ENCODE results near the gene RTP2.
"Not testable (repeated sequence)": the region's sequence is repeated elsewhere in the genome, so short reads cannot be mapped to it uniquely, and the experiment has no call there.

The RTP2 gene

DNA sequence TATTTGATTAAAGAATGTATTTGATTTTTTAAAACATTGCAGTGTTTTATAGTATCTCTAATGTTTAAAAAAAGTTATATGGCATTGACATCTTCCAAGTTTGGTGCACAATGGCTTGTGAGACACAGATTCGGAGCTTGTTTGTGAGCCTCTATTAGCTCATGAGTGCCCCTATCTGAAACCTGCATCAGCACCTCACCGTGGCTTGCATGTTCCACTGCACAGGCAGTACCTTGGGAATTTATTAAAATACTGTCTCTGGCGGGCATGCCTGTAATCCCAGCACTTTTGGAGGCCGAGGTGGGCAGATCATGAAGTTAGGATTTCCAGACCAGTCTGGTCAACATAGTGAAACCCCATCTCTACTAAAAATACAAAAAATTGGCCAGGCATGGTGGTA lies 6.8 kb upstream of the RTP2 start:
- no peak for DNase-seq

DNA sequence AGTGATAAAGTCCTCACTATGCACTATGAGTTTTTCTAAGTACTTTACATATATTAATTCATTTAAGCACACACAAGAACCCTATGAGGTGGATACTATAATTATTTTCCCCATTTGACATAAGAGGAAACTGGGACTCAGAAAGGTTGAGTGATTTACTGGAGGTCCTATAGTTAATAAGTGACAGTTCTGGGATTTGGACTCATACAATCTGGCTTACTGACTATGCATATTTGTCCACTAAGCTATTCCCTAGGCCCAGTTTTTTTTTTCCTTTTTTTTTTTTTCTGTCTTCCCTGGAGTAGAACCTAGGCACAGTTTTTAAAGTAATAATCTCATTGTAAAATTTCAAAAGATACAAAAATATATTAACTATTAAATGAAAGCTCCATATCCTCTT lies 6.3 kb upstream of the RTP2 start:
- DNase-seq = no peak

DNA sequence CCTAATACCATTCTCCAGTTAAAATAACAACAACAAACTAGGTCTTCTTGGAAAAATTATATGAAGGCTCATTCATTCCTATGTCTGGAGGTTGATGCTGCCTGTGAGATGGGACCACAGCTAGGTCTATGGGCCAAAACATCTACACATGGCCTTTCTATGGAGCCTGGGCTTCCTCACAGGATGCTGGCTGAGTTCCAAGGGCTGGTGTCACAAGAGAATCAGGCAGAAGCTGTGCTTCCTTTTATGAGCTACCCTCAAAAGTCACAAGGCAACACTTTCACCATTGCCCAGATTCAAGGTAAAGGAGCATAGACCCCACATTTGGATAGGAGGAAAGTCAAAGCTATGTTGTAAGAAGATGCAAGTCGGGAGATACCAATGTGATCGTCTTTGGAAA lies 4.6 kb upstream of the RTP2 start:
- no peak for DNase-seq

DNA sequence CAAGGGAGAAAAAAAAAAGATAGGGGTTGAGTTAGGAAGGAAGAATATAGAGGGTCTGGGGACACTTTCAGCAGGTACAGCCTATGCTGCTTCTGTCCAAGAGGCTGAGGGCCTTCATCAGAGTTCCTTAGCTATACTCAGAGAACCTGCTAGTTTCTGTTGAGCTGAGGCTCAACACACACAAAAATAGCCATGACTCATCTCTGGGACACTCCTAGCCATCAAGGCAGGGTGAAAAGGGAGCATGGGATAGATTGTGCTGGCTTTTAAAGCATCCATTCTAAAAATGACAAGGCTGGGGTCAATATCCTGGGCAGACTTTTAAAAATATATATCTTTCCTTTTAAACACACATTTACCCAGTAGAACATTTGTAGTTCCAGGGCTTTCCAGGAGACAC lies 2.8 kb upstream of the RTP2 start:
- DNase-seq = no peak

DNA sequence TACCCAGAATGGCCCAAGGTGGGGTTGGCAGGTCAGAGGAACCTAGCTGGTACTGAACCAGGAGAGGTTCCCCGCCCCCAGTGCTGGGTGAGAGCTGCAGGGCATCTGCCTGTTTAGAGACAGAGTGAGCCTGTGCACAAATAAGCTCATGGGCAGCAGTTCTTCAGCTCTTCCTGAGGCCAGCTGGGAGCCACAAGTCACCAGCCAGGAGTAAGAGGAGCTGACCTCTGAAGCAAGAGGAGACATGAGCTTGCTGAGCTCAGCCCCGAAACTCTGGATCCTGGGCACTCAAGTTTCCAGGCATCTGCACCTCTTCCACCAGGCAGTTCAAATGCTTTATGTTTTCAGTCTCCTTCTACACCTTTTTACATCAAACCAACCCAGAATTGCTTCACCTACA lies 2.1 kb downstream of the RTP2 start:
- no peak for DNase-seq

DNA sequence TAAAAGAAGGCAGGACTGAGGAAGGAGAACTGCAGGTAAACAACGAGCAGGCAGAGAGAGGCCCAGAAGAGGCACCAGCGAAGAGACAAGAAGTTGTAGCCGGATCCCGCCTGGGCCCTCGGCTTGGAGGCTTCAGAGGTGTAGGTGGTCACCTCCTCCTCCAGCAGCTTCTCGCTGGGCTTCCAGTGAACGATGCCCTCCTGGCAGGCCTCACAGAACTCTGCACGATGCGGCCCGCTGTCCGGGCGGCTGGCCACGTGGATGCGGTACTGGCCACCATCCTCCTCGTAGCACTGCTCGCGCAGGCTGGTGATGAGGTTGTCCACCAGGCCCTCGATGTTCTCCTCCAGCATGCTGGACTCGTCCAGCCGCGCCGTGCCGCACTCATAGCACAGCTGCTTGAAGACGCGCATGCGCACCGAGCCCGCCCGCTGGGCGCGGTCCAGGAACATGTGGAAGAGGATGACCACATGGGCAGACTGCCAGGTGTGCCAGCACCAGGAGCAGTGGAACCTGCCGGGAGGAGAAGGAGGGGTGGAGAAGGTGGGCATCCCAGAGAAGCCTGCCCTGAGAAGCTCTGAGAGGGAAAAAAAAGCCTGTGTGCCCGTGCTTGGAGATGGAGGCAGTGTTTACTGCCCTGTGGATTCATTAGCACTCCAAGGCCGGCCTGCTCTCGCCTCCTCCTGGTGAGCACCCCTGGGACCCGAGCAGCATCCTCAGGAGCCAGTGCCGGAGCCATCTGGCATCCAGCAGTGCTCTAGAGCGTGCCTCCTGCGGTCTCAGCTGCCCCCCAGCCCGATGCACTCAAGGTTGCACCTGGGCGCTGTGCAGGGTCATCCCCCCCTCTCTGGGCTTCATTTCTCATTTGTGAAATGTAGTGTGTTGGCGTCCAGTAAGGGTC lies 3.6 kb downstream of the RTP2 start:
- DNase-seq = no peak

DNA sequence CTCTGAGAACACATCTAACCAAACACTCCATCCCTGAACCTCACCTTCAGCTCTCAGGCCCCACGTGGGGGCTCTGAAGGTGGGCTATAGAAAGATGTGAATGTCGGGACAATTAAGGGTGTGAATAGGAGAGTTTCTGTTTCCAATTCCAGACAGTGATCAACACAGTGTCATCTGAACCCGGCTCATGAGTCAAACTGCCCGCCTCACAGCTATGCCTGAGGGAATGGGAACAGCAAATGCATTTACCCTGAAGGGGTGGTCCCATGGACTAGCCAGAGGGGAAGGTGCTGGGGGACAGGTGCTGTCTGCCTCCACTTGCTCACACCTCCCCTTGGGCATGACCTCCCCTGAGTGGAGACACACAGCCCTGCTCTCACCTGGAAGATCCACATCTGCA lies 6.3 kb downstream of the RTP2 start:
- no peak for DNase-seq

DNA sequence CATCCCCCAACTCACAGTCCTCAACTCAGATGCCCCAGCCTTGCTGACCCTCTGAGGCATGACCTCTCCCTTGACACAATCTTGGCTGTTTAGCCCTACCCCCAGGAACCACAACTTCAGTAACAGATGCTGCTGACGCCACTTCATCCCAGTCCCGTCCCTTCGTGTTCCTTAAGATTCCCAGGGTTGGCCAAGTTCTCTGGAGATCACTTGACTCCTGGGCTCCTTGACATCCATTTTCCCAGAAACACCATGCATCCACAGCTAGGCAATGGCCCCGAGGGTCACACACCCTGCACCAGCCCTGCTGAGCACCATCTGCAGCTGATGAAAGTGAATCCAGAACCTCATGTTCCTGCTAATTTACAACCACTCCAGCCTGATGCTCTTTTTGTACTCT lies 6.9 kb downstream of the RTP2 start:
- no peak for DNase-seq

DNA sequence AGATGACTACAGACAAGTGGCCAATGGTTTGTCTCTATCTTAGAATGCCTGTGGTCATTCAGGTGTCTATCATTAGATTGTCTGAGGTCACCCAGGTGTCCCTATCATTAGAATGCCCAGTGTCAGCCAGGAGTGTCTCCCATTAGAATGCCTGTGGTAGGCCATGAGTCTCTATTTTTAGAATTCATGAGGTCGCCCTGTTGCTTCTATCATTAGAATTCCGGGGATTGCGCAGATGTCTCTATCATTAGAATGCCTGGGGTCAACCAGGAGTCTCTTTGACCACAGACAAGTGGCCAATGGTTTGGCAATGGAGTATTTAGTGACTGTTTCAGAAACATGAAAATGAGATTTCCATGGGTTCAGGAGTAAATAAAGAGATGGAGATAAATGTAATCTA lies 7.6 kb downstream of the RTP2 start:
- DNase-seq = no peak

DNA sequence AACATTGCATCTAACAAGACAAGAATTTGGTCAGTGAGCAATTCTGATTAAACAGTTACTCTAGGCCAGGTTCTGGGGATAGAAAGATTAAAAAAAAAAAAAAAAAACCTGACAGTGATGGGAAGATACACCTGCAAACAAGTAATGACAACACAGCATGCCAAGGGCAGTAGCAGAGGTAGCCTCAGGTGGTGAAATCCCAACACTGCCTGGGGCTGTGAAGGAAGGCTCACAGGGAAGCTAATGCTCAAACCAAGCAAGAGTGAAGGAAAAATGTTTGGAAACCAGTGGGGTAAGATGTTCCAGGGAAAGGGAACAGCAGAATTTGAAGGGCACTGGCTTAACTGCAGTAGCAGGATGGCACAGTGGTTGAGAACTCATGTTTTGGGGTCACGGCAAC lies 8.9 kb downstream of the RTP2 start:
- no peak for DNase-seq

DNA sequence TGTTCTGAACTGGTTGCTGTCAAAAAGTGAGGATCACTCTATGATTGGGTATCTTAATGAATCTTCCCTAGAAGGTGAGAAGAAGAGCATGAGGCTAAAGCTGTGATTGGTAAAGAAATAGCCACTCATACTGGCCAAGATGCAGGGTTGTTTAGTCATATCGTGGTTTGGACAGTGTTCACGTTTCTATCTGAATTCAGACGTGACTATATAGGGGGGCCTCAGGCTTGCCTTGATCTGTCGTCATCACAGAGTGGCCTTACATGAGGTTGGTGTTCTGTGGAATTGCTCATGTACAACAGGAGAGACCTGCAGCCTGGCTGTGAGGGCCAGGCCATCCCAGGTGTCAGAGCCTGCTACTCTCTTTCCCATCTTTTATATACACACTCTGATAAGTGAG lies 12.4 kb downstream of the RTP2 start:
- peak; percentile 41 for DNase-seq

DNA sequence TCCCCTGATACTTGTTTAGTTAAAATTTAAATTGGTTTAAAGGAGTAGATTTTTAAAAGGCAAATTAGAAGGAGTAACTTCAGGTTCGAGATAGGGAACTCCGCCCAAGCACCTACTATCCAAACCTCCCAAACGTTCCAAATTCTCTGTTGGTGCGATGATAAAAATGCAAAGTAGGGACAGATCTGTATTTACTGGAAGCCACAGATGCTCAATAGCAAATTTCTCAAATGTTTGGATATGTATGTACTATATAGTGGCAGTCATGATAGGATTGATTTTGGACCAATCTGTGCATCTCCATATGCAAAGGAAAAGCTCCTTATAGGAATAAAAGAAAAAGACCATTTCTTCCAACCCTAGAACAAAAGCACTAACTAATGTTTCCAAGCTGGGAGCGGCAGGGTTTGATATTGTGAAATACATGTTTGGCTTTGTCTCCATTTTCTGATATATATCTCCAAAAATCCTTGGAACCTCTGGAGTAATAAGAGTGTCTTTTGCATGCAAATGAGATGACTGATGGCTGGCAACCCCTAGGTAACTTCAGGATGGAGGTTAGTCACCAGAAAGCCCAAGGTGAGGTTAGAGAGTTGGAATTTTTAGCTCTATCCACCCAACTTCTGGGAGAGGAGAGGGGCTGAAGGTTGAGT lies 15.6 kb downstream of the RTP2 start:
- no peak for DNase-seq

DNA sequence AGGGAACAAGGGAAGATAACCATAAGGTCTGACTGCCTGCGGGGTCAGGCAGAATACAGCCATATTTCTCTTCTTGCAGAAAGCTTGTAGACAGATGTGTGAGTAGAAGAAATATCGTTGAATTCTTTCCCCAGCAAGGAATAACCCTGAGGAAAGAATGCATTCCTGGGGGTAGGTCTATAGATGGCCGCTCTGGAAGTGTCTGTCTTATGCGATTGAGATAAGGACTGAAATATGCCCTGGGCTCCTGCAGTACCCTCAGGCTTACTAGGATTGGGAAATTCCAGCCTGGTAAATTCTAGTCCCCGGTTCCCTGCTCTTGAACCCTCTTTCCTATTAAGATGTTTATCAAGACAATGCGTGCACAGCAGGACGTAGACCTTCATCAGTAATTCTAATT lies 16.4 kb downstream of the RTP2 start:
- no peak for DNase-seq

DNA sequence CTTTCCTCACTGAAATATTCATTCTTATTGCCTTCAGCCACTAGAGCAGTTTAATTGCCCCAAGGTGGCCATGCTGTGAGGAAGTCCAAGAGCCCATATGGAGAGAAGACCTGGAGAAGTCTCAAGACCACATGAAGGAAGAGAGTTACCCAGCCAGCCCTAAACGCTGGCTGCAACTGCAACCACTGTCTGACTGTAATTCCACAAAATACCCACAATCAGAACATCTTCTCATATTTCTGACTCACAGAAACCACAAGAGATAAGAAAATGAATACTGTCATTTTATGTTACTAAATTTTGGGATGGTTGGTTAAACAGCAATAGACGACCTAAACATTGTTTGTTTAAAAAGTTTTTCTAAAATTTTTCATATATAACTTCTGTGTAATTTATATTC lies 17.5 kb downstream of the RTP2 start:
- DNase-seq = no peak

DNA sequence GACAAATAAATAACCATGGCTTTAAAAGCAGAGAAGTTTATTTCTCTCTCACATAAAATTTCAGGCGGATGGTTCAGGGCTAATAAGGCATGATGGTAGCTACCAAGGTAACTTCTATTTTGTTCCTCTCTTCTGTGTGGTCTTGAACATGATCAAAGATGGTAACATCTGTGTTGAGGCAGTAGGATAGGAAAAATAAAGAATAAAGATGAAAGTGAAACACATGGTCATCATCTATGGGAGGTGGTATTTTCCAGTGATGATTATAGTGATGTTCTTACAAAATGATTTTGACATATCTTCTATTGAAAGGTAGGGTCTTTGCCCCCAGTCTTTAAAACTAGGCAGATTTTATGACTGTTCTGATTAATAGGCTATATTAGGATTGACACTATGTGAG lies 17.9 kb downstream of the RTP2 start:
- no peak for DNase-seq

DNA sequence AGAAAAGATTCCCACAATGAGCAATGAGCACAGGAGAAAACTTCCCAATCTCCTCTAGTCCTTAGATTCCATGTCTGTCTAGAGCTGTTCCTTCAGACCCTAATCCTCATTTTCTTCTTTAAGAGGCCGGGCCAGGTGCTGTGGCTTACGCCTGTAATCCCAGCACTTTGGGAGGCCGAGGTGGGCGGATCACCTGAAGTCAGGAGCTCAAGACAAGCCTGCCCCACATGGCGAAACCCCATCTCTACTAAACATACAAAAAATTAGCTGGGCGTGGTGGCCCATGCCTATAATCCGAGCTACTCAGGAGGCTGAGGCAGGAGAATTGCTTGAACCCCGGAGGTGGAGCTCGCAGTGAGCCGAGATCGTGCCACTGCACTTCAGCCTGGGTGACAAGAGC lies 20.6 kb downstream of the RTP2 start:
- DNase-seq = not testable (repeated sequence)

DNA sequence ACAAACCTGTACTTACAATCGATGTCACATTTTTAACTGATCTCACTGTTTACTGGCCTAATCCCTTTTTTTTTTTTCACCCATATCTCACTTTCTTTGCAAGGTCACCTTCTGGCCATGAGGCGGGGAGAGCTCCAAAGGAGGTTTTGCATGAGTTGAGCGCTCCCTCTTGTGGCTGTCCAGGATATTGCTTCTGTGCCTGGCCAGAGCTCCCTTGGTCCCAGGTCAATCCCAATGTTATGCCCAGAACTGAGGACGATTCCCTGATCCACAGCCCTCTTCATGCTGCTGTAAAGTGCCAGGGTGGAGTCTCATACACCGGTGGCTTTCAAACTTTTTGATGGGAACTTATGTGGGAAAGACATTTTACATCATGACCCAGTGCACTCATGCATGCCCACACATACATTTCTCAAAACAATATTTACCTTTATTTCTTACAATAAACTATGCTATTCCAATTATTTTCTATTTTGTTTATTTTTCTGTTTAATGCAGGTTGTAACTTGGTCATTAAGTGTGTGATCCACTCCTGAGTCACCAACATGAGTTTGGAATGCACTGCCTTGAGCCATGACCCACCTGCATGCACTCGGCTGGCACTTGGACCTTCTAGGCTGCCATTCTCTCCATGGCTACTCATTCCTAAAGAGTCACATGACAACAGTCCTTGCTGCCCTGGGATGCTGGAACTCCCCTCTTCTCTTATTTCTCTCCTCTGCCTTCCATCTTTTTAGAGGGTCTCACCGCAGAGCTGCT lies 22.5 kb downstream of the RTP2 start:
- DNase-seq = peak; percentile 44

DNA sequence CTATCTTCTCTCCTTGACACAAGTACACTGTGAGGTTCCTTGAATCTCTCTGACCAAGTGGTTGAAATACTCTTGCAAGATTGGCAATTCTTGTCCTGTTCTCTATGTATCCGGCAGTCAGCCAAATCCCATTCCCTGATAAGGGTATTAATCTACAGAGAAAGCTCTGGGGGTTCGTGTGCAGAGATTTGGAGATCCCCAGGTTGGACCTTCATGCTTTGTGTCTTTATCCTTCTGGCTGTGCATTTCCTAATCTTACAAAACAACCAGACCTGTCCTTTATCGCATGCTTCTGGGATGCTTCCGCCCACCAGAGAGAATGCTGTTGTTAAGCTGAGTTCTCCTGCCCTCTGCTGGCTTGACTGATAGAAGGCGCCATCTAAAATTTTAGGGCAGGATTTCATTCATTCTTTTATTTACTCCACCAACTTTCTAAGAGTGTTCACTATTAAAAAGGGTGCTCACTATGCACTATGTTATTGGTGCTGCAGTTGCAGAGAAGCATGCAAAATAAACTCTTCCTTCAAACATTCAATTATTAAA lies 23.6 kb downstream of the RTP2 start:
- DNase-seq = peak; percentile 56

DNA sequence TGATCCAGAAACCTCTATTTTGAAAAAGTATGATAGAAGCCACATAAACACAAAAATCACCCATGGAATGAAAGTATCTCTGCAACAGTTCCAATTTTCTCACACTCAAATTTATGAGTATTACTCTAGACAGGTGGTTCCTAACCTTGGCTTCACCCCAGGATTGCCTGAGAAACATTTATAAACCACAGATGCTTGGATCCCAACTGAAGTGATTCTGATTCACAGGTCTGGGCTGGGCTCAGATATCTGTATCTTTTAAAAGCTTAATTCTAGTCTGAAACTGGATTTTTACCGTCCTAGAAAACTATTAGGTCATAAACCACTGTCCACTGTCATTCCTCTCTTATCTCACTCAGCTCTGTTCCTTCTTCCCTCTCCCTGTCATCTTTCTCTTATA lies 24.8 kb downstream of the RTP2 start:
- no peak for DNase-seq

DNA sequence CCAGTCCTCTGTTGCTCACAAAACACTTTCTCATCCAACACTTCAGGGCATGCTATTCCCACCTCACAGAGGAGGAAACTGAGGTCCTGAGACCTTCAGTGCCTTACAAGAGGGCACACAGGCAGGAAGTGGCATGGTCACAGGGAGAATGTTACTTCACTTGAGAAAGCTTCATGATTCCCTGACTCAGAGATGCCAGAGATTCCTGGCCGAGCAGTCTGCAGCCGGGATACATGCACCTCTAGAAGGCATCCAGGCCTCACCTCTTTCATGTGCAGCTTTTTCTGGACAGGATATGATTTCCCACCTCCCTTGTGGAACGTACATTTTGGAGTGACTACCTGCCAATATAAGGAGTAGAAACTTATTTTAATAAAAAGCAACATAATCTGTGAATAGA lies 29.3 kb downstream of the RTP2 start:
- DNase-seq = peak; percentile 43

DNA sequence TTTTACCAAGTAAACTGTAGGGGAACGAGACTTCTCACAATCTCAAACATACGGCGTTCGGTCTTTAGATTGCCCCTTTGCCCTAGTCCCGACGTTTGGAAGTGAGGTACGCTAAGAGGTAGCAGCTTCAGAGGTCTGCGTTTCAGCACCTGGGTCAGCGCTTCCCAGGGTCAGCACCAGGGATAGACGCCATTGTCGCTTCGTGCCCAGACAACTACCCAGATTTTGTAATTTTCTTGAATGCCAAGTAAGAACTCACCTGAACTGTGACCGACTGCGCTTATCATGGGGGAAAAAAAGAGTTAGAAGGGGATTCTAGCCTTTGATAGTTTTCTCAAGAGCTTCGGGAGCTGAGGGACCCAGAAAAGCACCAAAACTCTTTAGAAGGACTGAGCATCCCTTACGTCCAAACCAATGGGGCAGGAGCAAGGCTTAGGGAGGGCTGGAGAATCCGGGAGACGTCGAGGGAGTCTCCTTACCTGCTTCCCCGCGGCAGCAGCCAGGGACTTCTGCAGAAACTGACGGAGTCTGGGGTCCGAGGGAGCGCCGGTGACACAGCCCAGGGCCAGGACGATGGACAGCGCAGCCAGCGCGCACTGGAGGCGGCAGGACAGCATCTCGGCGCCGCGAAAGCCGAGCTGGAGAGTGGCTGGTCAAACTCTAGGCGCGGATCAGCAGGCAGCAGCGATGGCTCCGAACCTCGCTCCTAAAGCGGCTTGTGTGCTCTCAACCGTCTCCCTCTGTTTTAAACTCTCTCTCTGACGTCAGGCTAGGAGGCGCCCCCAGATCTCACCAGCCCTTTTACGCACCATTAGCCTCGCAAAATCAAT lies 32.5 kb downstream of the RTP2 start, which contains the start of gene SST:
TSS of gene SST (minus strand) at position 720 of the 830 bp plus-strand sequence. CDS start at position 617, 103 bp downstream.
- peak; percentile 9 for DNase-seq

DNA sequence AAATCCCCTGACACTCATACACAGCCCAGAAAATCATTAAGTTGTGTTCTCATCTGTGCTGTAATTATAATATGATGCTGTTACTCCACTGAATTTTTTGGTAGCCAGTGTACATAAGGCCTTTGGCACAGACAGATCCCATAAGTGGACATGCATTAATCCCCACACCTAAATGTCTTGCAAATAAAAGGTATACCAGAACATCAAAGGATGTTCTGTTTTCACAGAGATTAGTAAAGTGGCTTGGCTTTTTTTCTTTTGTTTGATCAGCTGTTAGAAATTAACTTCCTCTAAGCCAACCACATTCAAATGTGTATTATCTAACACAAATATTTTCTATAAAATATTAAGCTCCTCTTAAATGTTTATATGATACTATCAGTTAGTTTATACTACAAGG lies 34.8 kb downstream of the RTP2 start:
- no peak for DNase-seq

All from HCEC 1CT (cell line).